Adrenal gland (tissue), 12 donors: Measurements from ENCODE around the gene NXN. TPM values are rescaled to one million over a fixed set of nuclear protein-coding genes. Genes with fewer than 3 reads are reported as not detected.
"Not testable (repeated sequence)": the region's sequence is repeated elsewhere in the genome, so short reads cannot be mapped to it uniquely, and the experiment has no call there.

Source experiments
- DNase-seq, 7 donors: peaks; one replicate each; pipeline ENCODE4 v3.0.0-alpha.2; 2019 to 2020
- H3K27ac ChIP-seq, 5 donors: fragments of 200-600 bp; sonication (generic) in 4 of 5; 1 replicate in 3 of 5; 2 replicates in 2 of 5; pipeline versions ENCODE4 v1.5.1 to v1.8.0; 2016 to 2020; ENCODE audit warnings: mild to moderate bottlenecking in 1 of 5
- H3K27me3 ChIP-seq: fragments of 200-600 bp; 2 replicates; pipeline ENCODE4 v1.8.0; 2021
- H3K36me3 ChIP-seq, 2 donors: fragments of 200-600 bp; replicated peaks in 1 of 2; 1 replicate in 1 of 2; 2 replicates in 1 of 2; pipeline versions ENCODE4 v1.5.1 to v1.8.0; 2018 to 2022
- H3K4me1 ChIP-seq, 2 donors: fragments of 200-600 bp; replicated peaks in 1 of 2; 1 replicate in 1 of 2; 2 replicates in 1 of 2; pipeline versions ENCODE4 v1.5.1 to v1.8.0; 2018 to 2021
- H3K4me3 ChIP-seq, 4 donors: fragments of 200-600 bp; sonication (generic) in 3 of 4; one replicate each; pipeline ENCODE4 v1.5.1; 2016 to 2018
- H3K9me3 ChIP-seq, 3 donors: fragments of 200-600 bp; sonication (generic) in 1 of 3; replicated peaks in 1 of 3; 1 replicate in 2 of 3; 2 replicates in 1 of 3; pipeline versions ENCODE4 v1.5.1 to v1.8.0; 2016 to 2021
- POLR2A ChIP-seq, 2 donors: fragments of 450-650 bp; IDR thresholded peaks; one replicate each; pipeline ENCODE4 v1.6.1; 2017; ENCODE audit warnings: antibody characterized with exemption in 2 of 2, mild to moderate bottlenecking in 2 of 2, moderate library complexity in 1 of 2
- WGBS, 4 donors: extraction: QIAGEN DNeasy Blood & Tissue Kit in 2 of 4; methylation state at CpG; one replicate each; pipeline versions ENCODE4 v1.1.5 to v1.1.7; 2013 to 2017; 5-methylcytosine and 5-hydroxymethylcytosine counted together
- intact Hi-C, 2 donors: fragments of 100-400 bp; cut with DNase I; formaldehyde crosslinking; loops; one replicate each; pipeline versions ENCODE4 v1.14.1 to v1.15.0; 2022 to 2023
- microRNA-seq, 3 donors: library from miRNA; unstranded; fragments of <30 nt; microRNA quantifications; one replicate each; pipeline ENCODE4, GENCODE V29; 2017 to 2020
- polyA plus RNA-seq, 3 donors: library from polyadenylated mRNA; stranded (reverse); fragments of 200-250 nt in 2 of 3; fragments of 350-450 nt in 1 of 3; fragmentation: Illumina TruSeq in 1 of 3; extraction: RNeasy Lipid Tissue Mini Kit (QIAGEN cat#74804) in 1 of 3; gene quantifications; one replicate each; pipeline ENCODE4 v1.2.3, GENCODE V29; 2013 to 2014
- small RNA-seq, 2 donors: library from RNA; depleted of rRNA; stranded (forward); fragments of <200 nt; gene quantifications; one replicate each; pipeline ENCODE3, GENCODE V24; 2016
- total RNA-seq, 9 donors: library from RNA; depleted of rRNA in 4 of 9; stranded (reverse); fragments of >200 nt in 4 of 9; fragments of 120-200 nt in 1 of 9; fragmentation: NEBNext Ultra II Directional in 1 of 9; extraction: Animal tissue kit (Norgen Biotek cat#: 25700) in 1 of 9; gene quantifications; one replicate each; pipeline versions ENCODE4 v1.1.0 to v1.2.4, GENCODE V29; 2013 to 2023
- TF ChIP-seq, protein P1 (sequence below), 6 experiments: fragments of 450-650 bp in 4 of 6; fragments of 200-600 bp in 2 of 6; sonication (generic) in 1 of 6; IDR thresholded peaks; 1 replicate in 5 of 6; 2 replicates in 1 of 6; pipeline versions ENCODE4 v1.5.1 to v1.8.0; 2016 to 2021; ENCODE audit warnings: antibody characterized with exemption in 6 of 6, mild to moderate bottlenecking in 2 of 6, moderate library complexity in 1 of 6
- donor health status: healthy with polysubstance abuse.
- donor health status: Bipolar disorder and iron deficiency.
- donor health status: DM: yes; HTN: yes; CAD: no.
- donor health status: DM: no; HTN: no; CAD: no.
- donor health status: DM: no; HTN: no; CAD: no.
- donor health status: DM: yes; HTN: yes; CAD: no.

Gene NXN
- total and polyA plus RNA-seq, 12 donors: 3.6 to 24.7 (median 10.9) TPM

DNA sequence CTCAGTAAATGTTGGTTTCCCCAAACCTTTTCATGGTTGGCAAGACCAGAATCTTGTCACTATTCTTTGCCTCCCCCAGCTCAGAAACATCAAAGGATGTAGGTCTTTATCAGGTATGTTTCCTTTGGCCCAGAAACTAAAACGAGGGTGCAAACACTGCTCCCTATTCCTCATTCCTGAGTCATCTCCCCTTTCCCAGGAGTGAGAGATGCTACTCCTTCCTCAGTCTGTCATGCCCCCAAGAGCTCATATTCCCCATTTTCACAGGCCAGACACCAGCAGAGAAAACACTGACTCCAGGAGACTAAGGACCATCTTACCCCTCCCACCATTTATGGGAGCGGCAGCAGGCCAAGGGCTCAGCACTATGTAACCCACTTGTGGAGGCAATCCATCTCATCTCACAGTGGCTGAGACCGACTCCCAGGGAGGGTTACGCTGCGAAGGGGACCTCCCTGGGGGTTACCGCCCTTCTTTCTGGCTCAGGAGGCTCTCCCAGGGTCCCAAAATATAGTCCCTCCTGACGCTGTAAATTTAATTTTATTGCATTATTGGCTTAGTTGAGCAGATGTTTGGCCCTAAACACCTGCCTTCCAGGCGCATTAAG lies 229.0 kb downstream of the NXN start:
- Histone ChIP-seq H3K9me3 (no peaks in the 10 kb centered on the region), H3K27me3 (no peaks in the 10 kb centered on the region), H3K4me1 (peaks cover 8 to 10% of the 10 kb centered on the region in 2 donors), H3K27ac (no peak overlapping the region), H3K4me3 (no peak overlapping the region), H3K36me3 (peaks cover 0 to 25% of the 10 kb centered on the region in 2 donors)
- WGBS, 4 donors: 74 to 89% (median 81%) methylated on average over 8 of the region's 8 CpGs
- no peak for DNase-seq
- TF ChIP-seq, protein P1, sequence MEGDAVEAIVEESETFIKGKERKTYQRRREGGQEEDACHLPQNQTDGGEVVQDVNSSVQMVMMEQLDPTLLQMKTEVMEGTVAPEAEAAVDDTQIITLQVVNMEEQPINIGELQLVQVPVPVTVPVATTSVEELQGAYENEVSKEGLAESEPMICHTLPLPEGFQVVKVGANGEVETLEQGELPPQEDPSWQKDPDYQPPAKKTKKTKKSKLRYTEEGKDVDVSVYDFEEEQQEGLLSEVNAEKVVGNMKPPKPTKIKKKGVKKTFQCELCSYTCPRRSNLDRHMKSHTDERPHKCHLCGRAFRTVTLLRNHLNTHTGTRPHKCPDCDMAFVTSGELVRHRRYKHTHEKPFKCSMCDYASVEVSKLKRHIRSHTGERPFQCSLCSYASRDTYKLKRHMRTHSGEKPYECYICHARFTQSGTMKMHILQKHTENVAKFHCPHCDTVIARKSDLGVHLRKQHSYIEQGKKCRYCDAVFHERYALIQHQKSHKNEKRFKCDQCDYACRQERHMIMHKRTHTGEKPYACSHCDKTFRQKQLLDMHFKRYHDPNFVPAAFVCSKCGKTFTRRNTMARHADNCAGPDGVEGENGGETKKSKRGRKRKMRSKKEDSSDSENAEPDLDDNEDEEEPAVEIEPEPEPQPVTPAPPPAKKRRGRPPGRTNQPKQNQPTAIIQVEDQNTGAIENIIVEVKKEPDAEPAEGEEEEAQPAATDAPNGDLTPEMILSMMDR (IDR thresholded peaks at IDR 0.05): no peak
- TF ChIP-seq POLR2A (IDR thresholded peaks at IDR 0.05): no peak
- intact Hi-C loops: no loop called here

DNA sequence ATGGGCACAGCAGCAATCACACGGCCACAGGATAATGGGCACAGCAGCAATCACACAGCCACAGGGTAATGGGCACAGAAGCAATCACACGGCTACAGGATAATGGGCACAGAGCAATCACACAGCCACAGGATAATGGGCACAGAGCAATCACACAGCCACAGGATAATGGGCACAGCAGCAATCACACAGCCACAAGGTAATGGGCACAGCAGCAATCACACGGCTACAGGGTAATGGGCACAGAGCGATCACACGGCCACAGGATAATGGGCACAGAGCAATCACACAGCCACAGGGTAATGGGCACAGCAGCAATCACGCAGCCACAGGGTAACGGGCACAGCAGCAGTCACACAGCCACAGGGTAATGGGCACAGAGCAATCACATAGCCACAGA lies 230.2 kb downstream of the NXN start:
- DNase-seq, H3K4me1 ChIP-seq, H3K9me3 ChIP-seq, H3K4me3 ChIP-seq, H3K27me3 ChIP-seq, intact Hi-C loops, H3K27ac ChIP-seq: not testable (repeated sequence)
- H3K36me3 ChIP-seq: peaks cover 0 to 36% of the 10 kb centered on the region in 2 donors
- WGBS, 4 donors: 82 to 84% (median 83%) methylated on average over 3 to 7 of the region's 7 CpGs; no CpG with 5 or more reads in 1 of the 4 donors

Small RNAs within 50 kb of the gene (microRNA-seq; reads per million reads assigned to microRNA genes)
- 0 to 0.76 (median 0.28) reads per million in 3 donors for gene MIR3183

Small RNAs within 50 kb of the gene (small RNA-seq; reads per million reads assigned to genes)
- gene MIR3183: 0 reads per million in 2 donors

Other genes starting within 250 kb of the NXN start
- gene TLCD3A, start 247.2 kb downstream of the NXN start, total RNA-seq: 1 to 10 TPM in 8 of 9 donors, under 1 TPM in 1; 0.72 to 8.7 (median 4.9) TPM
- 1 to 10 TPM; 2.2 to 6.6 (median 2.6) TPM for gene TLCD3A, start 247.2 kb downstream of the NXN start, polyA plus RNA-seq
- 10 to 100 TPM in 8 of 9 donors, 1 to 10 TPM in 1; 9.0 to 22.8 (median 14.7) TPM for gene GEMIN4, start 227.5 kb downstream of the NXN start, total RNA-seq
- 10 to 100 TPM in 1 of 3 donors, 1 to 10 TPM in 2; 5.3 to 11.9 (median 8.4) TPM for gene GEMIN4, start 227.5 kb downstream of the NXN start, polyA plus RNA-seq
- 100 to 1,000 TPM in 1 of 9 donors, 10 to 100 TPM in 8; 57.1 to 107 (median 75.3) TPM for gene GLOD4, start 197.5 kb downstream of the NXN start, total RNA-seq
- 100 to 1,000 TPM in 1 of 3 donors, 10 to 100 TPM in 2; 29.8 to 106 (median 33.2) TPM for gene GLOD4, start 197.5 kb downstream of the NXN start, polyA plus RNA-seq
- gene MRM3, start 197.4 kb downstream of the NXN start, total RNA-seq: 10 to 100 TPM; 18.0 to 34.6 (median 20.0) TPM
- 10 to 100 TPM; 12.9 to 15.4 (median 13.0) TPM for gene MRM3, start 197.4 kb downstream of the NXN start, polyA plus RNA-seq
- 10 to 100 TPM; 13.7 to 49.0 (median 15.3) TPM for gene TIMM22, start 17.4 kb upstream of the NXN start, total RNA-seq
- gene TIMM22, start 17.4 kb upstream of the NXN start, polyA plus RNA-seq: 10 to 100 TPM in 1 of 3 donors, 1 to 10 TPM in 2; 7.8 to 17.8 (median 8.4) TPM
- 100 to 1,000 TPM in 6 of 9 donors, 10 to 100 TPM in 2, 1 to 10 TPM in 1; 5.3 to 131 (median 107) TPM for gene ABR, start 200.2 kb upstream of the NXN start, total RNA-seq
- 100 to 1,000 TPM in 1 of 3 donors, 10 to 100 TPM in 2; 46.2 to 152 (median 51.9) TPM for gene ABR, start 200.2 kb upstream of the NXN start, polyA plus RNA-seq